ENCODE results near the gene ASIC3. TPM values are rescaled to one million over a fixed set of nuclear protein-coding genes. Genes with fewer than 3 reads are reported as not detected.

The ASIC3 gene
- polyA plus RNA-seq, 2 of the 4 experiments (the other 2 are of a cell fraction), result 4.1 to 9.8 TPM

GRCh38 chr7:151015967-151016366 is 32.4 kb upstream of the ASIC3 start:
- H3K4me2 ChIP-seq, result no peak overlapping the region
- H3K4me3 ChIP-seq, result no peak overlapping the region
- H3K4me1 ChIP-seq, result peaks cover 15% of the 10 kb centered on the region; the same call in 2 of the 3 replicates
- no peak for TF ChIP-seq HOXB13 (CRISPR knock-in tag; IDR thresholded peaks at IDR 0.05; ENCODE audit: low read depth)
- TF ChIP-seq ESRRA (IDR thresholded peaks at IDR 0.05; ENCODE audit: borderline replicate concordance, low read length), result no peak
- TF ChIP-seq, protein P1, sequence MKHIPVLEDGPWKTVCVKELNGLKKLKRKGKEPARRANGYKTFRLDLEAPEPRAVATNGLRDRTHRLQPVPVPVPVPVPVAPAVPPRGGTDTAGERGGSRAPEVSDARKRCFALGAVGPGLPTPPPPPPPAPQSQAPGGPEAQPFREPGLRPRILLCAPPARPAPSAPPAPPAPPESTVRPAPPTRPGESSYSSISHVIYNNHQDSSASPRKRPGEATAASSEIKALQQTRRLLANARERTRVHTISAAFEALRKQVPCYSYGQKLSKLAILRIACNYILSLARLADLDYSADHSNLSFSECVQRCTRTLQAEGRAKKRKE (CRISPR knock-in tag; IDR thresholded peaks at IDR 0.05; ENCODE audit: low read depth), result no peak
- TF ChIP-seq NR3C1 (IDR thresholded peaks at IDR 0.05), result no peak
- no peak for TF ChIP-seq SREBF2 (IDR thresholded peaks at IDR 0.05)
- TF ChIP-seq HOXA7 (CRISPR knock-in tag; IDR thresholded peaks at IDR 0.05), result no peak
- TF ChIP-seq EHF (CRISPR knock-in tag; IDR thresholded peaks at IDR 0.05), result no peak
- TF ChIP-seq CHD4 (IDR thresholded peaks at IDR 0.05; ENCODE audit: borderline replicate concordance), result no peak
- WGBS (ENCODE audit: missing lambda C conversion rate), result 80% methylated on average over 4 of the region's 5 CpGs
- H3K27ac ChIP-seq, result no peak overlapping the region
- FAIRE-seq, result no peak
- DNase-seq (ENCODE audit: low read depth in 1 of 2, low spot score in 1 of 2), result no peak
- no peak for ATAC-seq
- CTCF ChIA-PET, result interaction anchor here (1.9 to 9.0 kb wide), 8 partner anchors 11 to 118 kb away, joined by 7 to 110 read pairs (median 30); partner anchors contain the start of genes ABCB8 and NOS3
- POLR2A ChIA-PET, result no interaction called here
- H3K9me3 ChIP-seq, result no peaks in the 10 kb centered on the region

DNA sequence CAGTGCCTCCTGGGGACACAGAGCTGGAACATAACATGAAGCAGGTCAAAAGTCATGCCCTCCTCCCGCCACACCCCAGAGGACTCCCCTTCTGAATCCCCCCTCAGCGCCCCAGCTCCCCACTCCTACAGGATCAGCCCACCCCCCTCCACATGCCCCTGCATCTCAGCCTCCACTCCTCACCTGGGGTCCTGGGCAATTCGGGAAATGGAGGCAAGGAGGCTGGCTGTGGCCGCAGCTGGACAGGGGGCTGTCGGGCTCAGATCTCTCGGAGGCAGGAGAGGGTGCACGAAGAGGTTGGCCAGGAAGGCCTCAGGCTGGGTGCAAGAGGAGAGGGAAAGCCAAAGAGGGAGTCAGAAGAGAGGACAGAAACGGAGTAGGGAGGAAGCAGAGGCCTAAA is 31.8 kb upstream of the ASIC3 start:
- FAIRE-seq (no peak), ATAC-seq (no peak), DNase-seq (ENCODE audit: low read depth in 1 of 2, low spot score in 1 of 2) (no peak)
- ChIA-PET POLR2A (no interaction called here), CTCF (interaction anchor here (0.9 to 9.0 kb wide), 11 partner anchors 11 to 150 kb away, joined by 3 to 110 read pairs (median 25); partner anchors contain the start of genes ABCB8 and NOS3)
- WGBS (ENCODE audit: missing lambda C conversion rate), result 77% methylated on average over 6 of the region's 8 CpGs
- Histone ChIP-seq H3K4me1 (peaks cover 15% of the 10 kb centered on the region; the same call in 2 of the 3 replicates), H3K9me3 (no peaks in the 10 kb centered on the region), H3K4me3 (no peak overlapping the region), H3K27ac (no peak overlapping the region), H3K4me2 (no peak overlapping the region)
- TF ChIP-seq CBX8 (IDR thresholded peaks at IDR 0.05) (no peak), ZSCAN20 (CRISPR knock-in tag; IDR thresholded peaks at IDR 0.05) (no peak), NFE2L2 (conservative IDR thresholded peaks at IDR 0.05; ENCODE audit: low read length) (no peak), HEYL (CRISPR knock-in tag; IDR thresholded peaks at IDR 0.05) (no peak), USF2 (IDR thresholded peaks at IDR 0.05) (no peak), ZNF302 (CRISPR knock-in tag; IDR thresholded peaks at IDR 0.05) (no peak), BHLHE40 (IDR thresholded peaks at IDR 0.05; ENCODE audit: low read depth, low read length) (no peak), TFCP2L1 (CRISPR knock-in tag; IDR thresholded peaks at IDR 0.05) (no peak), FOSB (CRISPR knock-in tag; IDR thresholded peaks at IDR 0.05) (no peak), CEBPB (IDR thresholded peaks at IDR 0.05) (no peak)
- TF ChIP-seq, protein P2, sequence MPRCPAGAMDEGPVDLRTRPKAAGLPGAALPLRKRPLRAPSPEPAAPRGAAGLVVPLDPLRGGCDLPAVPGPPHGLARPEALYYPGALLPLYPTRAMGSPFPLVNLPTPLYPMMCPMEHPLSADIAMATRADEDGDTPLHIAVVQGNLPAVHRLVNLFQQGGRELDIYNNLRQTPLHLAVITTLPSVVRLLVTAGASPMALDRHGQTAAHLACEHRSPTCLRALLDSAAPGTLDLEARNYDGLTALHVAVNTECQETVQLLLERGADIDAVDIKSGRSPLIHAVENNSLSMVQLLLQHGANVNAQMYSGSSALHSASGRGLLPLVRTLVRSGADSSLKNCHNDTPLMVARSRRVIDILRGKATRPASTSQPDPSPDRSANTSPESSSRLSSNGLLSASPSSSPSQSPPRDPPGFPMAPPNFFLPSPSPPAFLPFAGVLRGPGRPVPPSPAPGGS (IDR thresholded peaks at IDR 0.05), result no peak

DNA sequence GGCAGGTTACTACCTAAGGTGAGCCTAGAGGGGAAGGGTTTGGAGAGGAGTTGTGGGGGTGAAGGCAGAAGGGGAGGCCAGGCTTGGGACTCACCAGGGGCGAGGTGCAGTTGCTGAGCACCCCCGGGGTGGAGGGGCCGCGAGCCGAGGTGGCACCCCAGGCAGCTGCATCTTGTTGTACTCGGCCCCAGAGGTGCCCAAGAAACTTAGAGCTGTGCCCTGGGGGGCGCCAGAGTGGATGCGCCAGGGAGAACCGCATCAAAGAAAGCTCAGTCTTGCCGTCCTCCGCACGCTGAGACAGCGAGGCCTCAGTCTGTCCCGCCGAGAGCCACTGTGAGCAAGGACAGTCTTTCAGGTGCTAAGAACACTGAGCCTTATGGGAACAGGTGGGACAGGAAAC is 31.4 kb upstream of the ASIC3 start:
- ATAC-seq, result no peak
- ChIA-PET POLR2A (no interaction called here), CTCF (interaction anchor here (0.7 to 9.0 kb wide), 18 partner anchors 11 to 150 kb away, joined by 3 to 110 read pairs (median 14); partner anchors contain the start of genes ABCB8 and NOS3)
- H3K27ac ChIP-seq, result no peak overlapping the region
- no peak for FAIRE-seq
- peaks cover 14% of the 10 kb centered on the region; the same call in 2 of the 3 replicates for H3K4me1 ChIP-seq
- H3K4me2 ChIP-seq, result no peak overlapping the region
- WGBS (ENCODE audit: missing lambda C conversion rate), result 83% methylated on average over 15 of the region's 15 CpGs
- no peak overlapping the region for H3K4me3 ChIP-seq
- TF ChIP-seq, protein P3, sequence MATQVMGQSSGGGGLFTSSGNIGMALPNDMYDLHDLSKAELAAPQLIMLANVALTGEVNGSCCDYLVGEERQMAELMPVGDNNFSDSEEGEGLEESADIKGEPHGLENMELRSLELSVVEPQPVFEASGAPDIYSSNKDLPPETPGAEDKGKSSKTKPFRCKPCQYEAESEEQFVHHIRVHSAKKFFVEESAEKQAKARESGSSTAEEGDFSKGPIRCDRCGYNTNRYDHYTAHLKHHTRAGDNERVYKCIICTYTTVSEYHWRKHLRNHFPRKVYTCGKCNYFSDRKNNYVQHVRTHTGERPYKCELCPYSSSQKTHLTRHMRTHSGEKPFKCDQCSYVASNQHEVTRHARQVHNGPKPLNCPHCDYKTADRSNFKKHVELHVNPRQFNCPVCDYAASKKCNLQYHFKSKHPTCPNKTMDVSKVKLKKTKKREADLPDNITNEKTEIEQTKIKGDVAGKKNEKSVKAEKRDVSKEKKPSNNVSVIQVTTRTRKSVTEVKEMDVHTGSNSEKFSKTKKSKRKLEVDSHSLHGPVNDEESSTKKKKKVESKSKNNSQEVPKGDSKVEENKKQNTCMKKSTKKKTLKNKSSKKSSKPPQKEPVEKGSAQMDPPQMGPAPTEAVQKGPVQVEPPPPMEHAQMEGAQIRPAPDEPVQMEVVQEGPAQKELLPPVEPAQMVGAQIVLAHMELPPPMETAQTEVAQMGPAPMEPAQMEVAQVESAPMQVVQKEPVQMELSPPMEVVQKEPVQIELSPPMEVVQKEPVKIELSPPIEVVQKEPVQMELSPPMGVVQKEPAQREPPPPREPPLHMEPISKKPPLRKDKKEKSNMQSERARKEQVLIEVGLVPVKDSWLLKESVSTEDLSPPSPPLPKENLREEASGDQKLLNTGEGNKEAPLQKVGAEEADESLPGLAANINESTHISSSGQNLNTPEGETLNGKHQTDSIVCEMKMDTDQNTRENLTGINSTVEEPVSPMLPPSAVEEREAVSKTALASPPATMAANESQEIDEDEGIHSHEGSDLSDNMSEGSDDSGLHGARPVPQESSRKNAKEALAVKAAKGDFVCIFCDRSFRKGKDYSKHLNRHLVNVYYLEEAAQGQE (IDR thresholded peaks at IDR 0.05), result no peak
- no peak for TF ChIP-seq ZNF302 (CRISPR knock-in tag; IDR thresholded peaks at IDR 0.05)
- H3K9me3 ChIP-seq, result no peaks in the 10 kb centered on the region
- no peak for DNase-seq (ENCODE audit: low read depth in 1 of 2, low spot score in 1 of 2)

Measured in A549 (cell line).